GM21786 (cell line): Measurements from ENCODE around the gene RASL10B.

Source experiments
- ATAC-seq: cut with Tn5 transposase; IDR thresholded peaks from one replicate; pipeline ENCODE4 v1.9.1; 2021; ENCODE audit not compliant: unreplicated experiment

Gene RASL10B

GRCh38 chr17:35716897-35717465 is 14.5 kb upstream of the RASL10B start:
- ATAC-seq = no peak

GRCh38 chr17:35717475-35717874 is 14.0 kb upstream of the RASL10B start:
- no peak for ATAC-seq

- ATAC-seq = no peak
Observed at GRCh38 chr17:35723735-35724134, 7.7 kb upstream of the RASL10B start.

GRCh38 chr17:35725058-35725457 is 6.4 kb upstream of the RASL10B start:
- ATAC-seq = no peak

GRCh38 chr17:35725802-35726126 is 5.7 kb upstream of the RASL10B start:
- ATAC-seq = no peak

GRCh38 chr17:35726127-35726952 is 5.1 kb upstream of the RASL10B start:
- no peak for ATAC-seq

GRCh38 chr17:35726953-35727460 is 4.4 kb upstream of the RASL10B start:
- no peak for ATAC-seq

- no peak for ATAC-seq
Observed at GRCh38 chr17:35727635-35728034, 3.8 kb upstream of the RASL10B start.

- no peak for ATAC-seq
Observed at GRCh38 chr17:35728551-35728950, 2.9 kb upstream of the RASL10B start.

GRCh38 chr17:35729405-35729833 is 2.0 kb upstream of the RASL10B start:
- ATAC-seq = no peak

GRCh38 chr17:35730400-35731005 is 936 bp upstream of the RASL10B start:
- no peak for ATAC-seq

GRCh38 chr17:35731917-35732805 is 722 bp downstream of the RASL10B start:
- ATAC-seq = no peak

- no peak for ATAC-seq
Observed at GRCh38 chr17:35732806-35733136, 1.3 kb downstream of the RASL10B start.

- no peak for ATAC-seq
Observed at GRCh38 chr17:35733366-35733765, 1.9 kb downstream of the RASL10B start.

GRCh38 chr17:35734396-35734795 is 3.0 kb downstream of the RASL10B start:
- ATAC-seq = no peak

GRCh38 chr17:35735036-35735805 is 3.8 kb downstream of the RASL10B start:
- no peak for ATAC-seq

GRCh38 chr17:35736236-35736635 is 4.8 kb downstream of the RASL10B start:
- ATAC-seq = no peak

- ATAC-seq = no peak
Observed at GRCh38 chr17:35738519-35739133, 7.2 kb downstream of the RASL10B start.

GRCh38 chr17:35740216-35740615 is 8.8 kb downstream of the RASL10B start:
- no peak for ATAC-seq
